Measurements from ENCODE around the gene PLXNA3.

- no peak for TF ChIP-seq POLR2AphosphoS5 (IDR thresholded peaks at IDR 0.05; ENCODE audit: low read depth, low read length)
- no peak for TF ChIP-seq POLR2A (IDR thresholded peaks at IDR 0.05; ENCODE audit: low read depth, low read length)
These were observed 8.0 kb downstream of the PLXNA3 start for GRCh38 chrX:154466036-154466435.

Data from GM12891 (cell line).